GM23338 (cell line): Measurements from ENCODE around the gene ACOXL. TPM values are rescaled to one million over a fixed set of nuclear protein-coding genes. Genes with fewer than 3 reads are reported as not detected.

Source experiments
- ATAC-seq: fragments of 200-7000 bp; cut with Tn5 transposase; 3 replicates; pipeline ENCODE4 v1.9.1; 2020
- DNase-seq: peaks from one replicate; pipeline ENCODE4 v3.0.0-alpha.2; 2015; ENCODE audit warnings: low spot score
- H2AFZ ChIP-seq: fragments of 200-600 bp; sonication (generic); 2 replicates; pipeline ENCODE4 v1.8.0; 2016; ENCODE audit warnings: antibody characterized with exemption, mild to moderate bottlenecking, moderate library complexity
- H3F3A ChIP-seq: fragments of 200-600 bp; sonication (generic); replicated peaks from 2 replicates; pipeline ENCODE4 v1.8.0; 2017; ENCODE audit warnings: antibody characterized with exemption, mixed run types, low read depth
- H3K27ac ChIP-seq: fragments of 200-600 bp; sonication (generic); 2 replicates; pipeline ENCODE4 v1.6.1; 2016; ENCODE audit warnings: low read depth
- H3K27me3 ChIP-seq: fragments of 200-600 bp; sonication (generic); 2 replicates; pipeline ENCODE4 v1.8.0; 2016; ENCODE audit warnings: mild to moderate bottlenecking, mixed run types, moderate library complexity; ENCODE audit not compliant: insufficient read depth
- H3K36me3 ChIP-seq: fragments of 200-600 bp; sonication (generic); 2 replicates; pipeline ENCODE4 v1.8.0; 2016; ENCODE audit warnings: mild to moderate bottlenecking; ENCODE audit not compliant: insufficient read depth
- H3K4me1 ChIP-seq: fragments of 200-600 bp; sonication (generic); 2 replicates; pipeline ENCODE4 v1.8.0; 2016; ENCODE audit warnings: mild to moderate bottlenecking, moderate library complexity; ENCODE audit not compliant: insufficient read depth
- H3K4me2 ChIP-seq: fragments of 200-600 bp; sonication (generic); 2 replicates; pipeline ENCODE4 v1.7.1; 2017; ENCODE audit warnings: mixed run types
- H3K4me3 ChIP-seq: fragments of 200-600 bp; sonication (generic); 2 replicates; pipeline ENCODE4 v1.6.1; 2016; ENCODE audit warnings: mixed run types
- H3K79me2 ChIP-seq: fragments of 200-600 bp; sonication (generic); replicated peaks from 2 replicates; pipeline ENCODE4 v1.8.0; 2017; ENCODE audit warnings: mild to moderate bottlenecking; ENCODE audit not compliant: insufficient read depth
- H3K9me2 ChIP-seq: fragments of 200-600 bp; sonication (generic); 2 replicates; pipeline ENCODE4 v1.8.0; 2017; ENCODE audit not compliant: insufficient read depth
- H4K20me1 ChIP-seq: fragments of 200-600 bp; sonication (generic); replicated peaks from 2 replicates; pipeline ENCODE4 v1.8.0; 2017; ENCODE audit warnings: mild to moderate bottlenecking; ENCODE audit not compliant: insufficient read depth
- H3K27ac Mint-ChIP-seq: 2 replicates; pipeline ENCODE4 v1.8.0; 2020; ENCODE audit warnings: inconsistent platforms, mild to moderate bottlenecking, moderate library complexity, mixed read lengths
- H3K27me3 Mint-ChIP-seq: 3 replicates; pipeline ENCODE4 v1.8.0; 2022; ENCODE audit warnings: low read depth, mild to moderate bottlenecking, moderate library complexity, mixed read lengths, inconsistent platforms; ENCODE audit not compliant: insufficient read depth, poor library complexity
- H3K36me3 Mint-ChIP-seq: 3 replicates; pipeline ENCODE4 v1.8.0; 2021; ENCODE audit warnings: low read depth, mild to moderate bottlenecking, inconsistent platforms, moderate library complexity, mixed read lengths
- H3K4me1 Mint-ChIP-seq: 3 replicates; pipeline ENCODE4 v1.8.0; 2020; ENCODE audit warnings: mild to moderate bottlenecking, inconsistent platforms, mixed read lengths
- H3K4me3 Mint-ChIP-seq: 3 replicates; pipeline ENCODE4 v1.8.0; 2021; ENCODE audit warnings: moderate library complexity, mild to moderate bottlenecking, inconsistent platforms, mixed read lengths
- H3K9me3 Mint-ChIP-seq: 3 replicates; pipeline ENCODE4 v1.8.0; 2020; ENCODE audit warnings: moderate library complexity, mild to moderate bottlenecking, inconsistent platforms, mixed read lengths
- CREB1 ChIP-seq: fragments of 250-450 bp; sonication (Bioruptor Pico); IDR thresholded peaks from 2 replicates; pipeline ENCODE4 v1.5.0; 2020; ENCODE audit warnings: low read depth, mild to moderate bottlenecking, moderate library complexity
- JUNB ChIP-seq: IDR thresholded peaks from one replicate; pipeline ENCODE4 v1.6.1; 2016; ENCODE audit warnings: antibody characterized with exemption; ENCODE audit not compliant: unreplicated experiment
- NANOG ChIP-seq: IDR thresholded peaks from 2 replicates; pipeline ENCODE4 v1.6.1; 2016; ENCODE audit warnings: antibody characterized with exemption, borderline replicate concordance
- POLR2AphosphoS5 ChIP-seq: IDR thresholded peaks from 2 replicates; pipeline ENCODE4 v1.6.1; 2016; ENCODE audit warnings: antibody characterized with exemption, low read depth
- STAT1 ChIP-seq: IDR thresholded peaks from one replicate; pipeline ENCODE4 v1.6.1; 2016; ENCODE audit warnings: antibody characterized with exemption; ENCODE audit not compliant: unreplicated experiment
- ZNF114 ChIP-seq: fragments of 250-450 bp; sonication (Bioruptor Pico); IDR thresholded peaks from 2 replicates; pipeline ENCODE4 v1.5.0; 2020; ENCODE audit warnings: mild to moderate bottlenecking, moderate library complexity
- ZNF331 ChIP-seq: fragments of 250-450 bp; sonication (Bioruptor Pico); IDR thresholded peaks from 2 replicates; pipeline ENCODE4 v1.5.0; 2020; ENCODE audit warnings: low read depth, mild to moderate bottlenecking, moderate library complexity
- ZNF462 ChIP-seq: fragments of 250-450 bp; sonication (Bioruptor Pico); IDR thresholded peaks from 2 replicates; pipeline ENCODE4 v1.5.0; 2020; ENCODE audit warnings: mild to moderate bottlenecking, moderate library complexity
- polyA plus RNA-seq: library from polyadenylated mRNA; unstranded; fragments of >200 nt; fragmentation: Nextera tagmentation; extraction: Ambion mirVana; gene quantifications from 2 replicates; pipeline ENCODE4 v1.2.1, GENCODE V29; 2016
- total RNA-seq: library from RNA; depleted of rRNA; stranded (reverse); fragments of >200 nt; shearing (Covaris generic); gene quantifications from 2 replicates; pipeline ENCODE4 v1.2.3, GENCODE V29; 2014

ACOXL gene
- total and polyA plus RNA-seq, 2 experiments from 2014 or later, result 9.0 to 14.7 TPM

- no peak for TF ChIP-seq ZNF462 (CRISPR knock-in tag)
- no peak for TF ChIP-seq CREB1
- no peak for TF ChIP-seq POLR2AphosphoS5
- no peak for TF ChIP-seq ZNF114 (CRISPR knock-in tag)
- TF ChIP-seq NANOG, result no peak
- TF ChIP-seq ZNF331 (CRISPR knock-in tag), result no peak
Observed at GRCh38 chr2:111166115-111166514, 433.7 kb downstream of the ACOXL start (continued).

GRCh38 chr2:111167076-111167862, 434.9 kb downstream of the ACOXL start:
- Histone ChIP-seq H3K36me3 (0 out of 2 replicates have a peak, but pooled peaks cover 6% of the 10 kb centered on the region), H3K27ac (peak overlapping the region; percentile 26; the same call in 1 of the 2 replicates), H3K4me2 (no peak overlapping the region), H3K79me2 (0 out of 2 replicates have a peak, but pooled peaks cover 2% of the 10 kb centered on the region), H4K20me1 (no peaks in the 10 kb centered on the region; the same call in 1 of the 2 replicates), H3F3A (no peaks in the 10 kb centered on the region), H3K27me3 (no peaks in the 10 kb centered on the region), H3K4me3 (no peak overlapping the region), H3K4me1 (peaks cover 27% of the 10 kb centered on the region), H2AFZ (no peak overlapping the region), H3K9me2 (no peaks in the 10 kb centered on the region)
- Mint-ChIP-seq H3K4me3 (no peak overlapping the region), H3K27me3 (peaks cover 10% of the 10 kb centered on the region), H3K4me1 (peaks cover 49% of the 10 kb centered on the region), H3K36me3 (peaks cover 19% of the 10 kb centered on the region; the same call in 2 of the 3 replicates), H3K9me3 (no peaks in the 10 kb centered on the region), H3K27ac (no peak overlapping the region; the same call in 1 of the 2 replicates)
- DNase-seq (no peak), ATAC-seq (no peak)
- no peak for TF ChIP-seq STAT1
- TF ChIP-seq JUNB, result no peak
- no peak for TF ChIP-seq ZNF462 (CRISPR knock-in tag)
